WTC11 (cell line): ENCODE data around the gene NHLRC2. TPM values are rescaled to one million over a fixed set of nuclear protein-coding genes. Genes with fewer than 3 reads are reported as not detected.

ENCODE experiments used
- ATAC-seq: fragments of 200-7000 bp; cut with Tn5 transposase; 2 replicates; pipeline ENCODE4 v1.10.0; 2021; ENCODE audit warnings: mild to moderate bottlenecking, moderate library complexity
- CTCF ChIA-PET: fragments of 300-600 bp; sonication (Branson Sonifier 250); formaldehyde crosslinking; loops from one replicate; lab custom pipeline; 2021; ENCODE audit warnings: antibody characterized with exemption; lab: Charles Lee
- POLR2A ChIA-PET: fragments of 350-600 bp; sonication (Branson Sonifier 250); formaldehyde crosslinking; loops from one replicate; lab custom pipeline; 2021; ENCODE audit warnings: antibody characterized with exemption; lab: Charles Lee
- DNase-seq: peaks from one replicate; pipeline ENCODE4 v3.0.0; 2021; ENCODE audit warnings: low spot score
- H3K27ac Mint-ChIP-seq: 2 replicates; pipeline ENCODE4 v1.8.0; 2021; ENCODE audit warnings: mixed read lengths
- H3K27me3 Mint-ChIP-seq: 2 replicates; pipeline ENCODE4 v1.8.0; 2021; ENCODE audit warnings: low read depth, mild to moderate bottlenecking, moderate library complexity, mixed read lengths
- H3K36me3 Mint-ChIP-seq: 2 replicates; pipeline ENCODE4 v1.8.0; 2021; ENCODE audit warnings: mixed read lengths
- H3K4me1 Mint-ChIP-seq: 2 replicates; pipeline ENCODE4 v1.8.0; 2022; ENCODE audit warnings: mixed read lengths
- H3K4me3 Mint-ChIP-seq: 2 replicates; pipeline ENCODE4 v1.8.0; 2021; ENCODE audit warnings: mild to moderate bottlenecking, moderate library complexity, mixed read lengths
- H3K9me3 Mint-ChIP-seq: 2 replicates; pipeline ENCODE4 v1.8.0; 2021; ENCODE audit warnings: mixed read lengths
- AR ChIP-seq: fragments of 250-450 bp; sonication (Bioruptor Pico); IDR thresholded peaks from 2 replicates; pipeline ENCODE4 v1.9.0; 2021; ENCODE audit warnings: mild to moderate bottlenecking
- ARID4B ChIP-seq: sonication (generic); formaldehyde crosslinking; IDR thresholded peaks from 2 replicates; pipeline ENCODE4 v1.8.0; 2023; ENCODE audit warnings: missing genetic modification reagents, mild to moderate bottlenecking, borderline replicate concordance
- ATF2 ChIP-seq: sonication (generic); formaldehyde crosslinking; IDR thresholded peaks from 2 replicates; pipeline ENCODE4 v1.8.1; 2022; ENCODE audit warnings: low read depth, missing genetic modification reagents, borderline replicate concordance
- CREM ChIP-seq: sonication (generic); formaldehyde crosslinking; IDR thresholded peaks from 2 replicates; pipeline ENCODE4 v1.8.1; 2022; ENCODE audit warnings: mild to moderate bottlenecking, missing genetic modification reagents, moderate library complexity
- FOXK1 ChIP-seq: sonication (generic); formaldehyde crosslinking; IDR thresholded peaks from 2 replicates; pipeline ENCODE4 v1.8.0; 2022; ENCODE audit warnings: mild to moderate bottlenecking, moderate library complexity, missing genetic modification reagents
- GABPB1 ChIP-seq: sonication (generic); formaldehyde crosslinking; IDR thresholded peaks from 2 replicates; pipeline ENCODE4 v1.8.1; 2023; ENCODE audit warnings: mild to moderate bottlenecking, missing genetic modification reagents
- HMGA2 ChIP-seq: fragments of 250-450 bp; sonication (Bioruptor Pico); IDR thresholded peaks from 2 replicates; pipeline ENCODE4 v1.4.0; 2021; ENCODE audit warnings: mild to moderate bottlenecking, moderate library complexity
- IRF2 ChIP-seq: sonication (generic); formaldehyde crosslinking; IDR thresholded peaks from 2 replicates; pipeline ENCODE4 v1.8.0; 2022; ENCODE audit warnings: low read depth, missing genetic modification reagents, borderline replicate concordance
- JUN ChIP-seq: sonication (generic); formaldehyde crosslinking; IDR thresholded peaks from 2 replicates; pipeline ENCODE4 v1.8.0; 2023; ENCODE audit warnings: mild to moderate bottlenecking, missing genetic modification reagents
- NR1H2 ChIP-seq: sonication (generic); formaldehyde crosslinking; IDR thresholded peaks from 2 replicates; pipeline ENCODE4 v1.9.0; 2021; ENCODE audit warnings: mild to moderate bottlenecking, moderate library complexity, missing genetic modification reagents
- NR3C1 ChIP-seq: sonication (generic); formaldehyde crosslinking; conservative IDR thresholded peaks from 2 replicates; pipeline ENCODE4 v1.8.1; 2023; ENCODE audit warnings: low read depth, mild to moderate bottlenecking, missing genetic modification reagents
- PRRX2 ChIP-seq: fragments of 250-450 bp; sonication (Bioruptor Pico); IDR thresholded peaks from 2 replicates; pipeline ENCODE4 v1.8.0; 2021; ENCODE audit warnings: mild to moderate bottlenecking
- SP1 ChIP-seq: sonication (generic); formaldehyde crosslinking; conservative IDR thresholded peaks from 2 replicates; pipeline ENCODE4 v1.8.1; 2022; ENCODE audit warnings: missing genetic modification reagents
- TP53 ChIP-seq: sonication (generic); formaldehyde crosslinking; IDR thresholded peaks from 2 replicates; pipeline ENCODE4 v1.8.1; 2023; ENCODE audit warnings: mild to moderate bottlenecking, missing genetic modification reagents
- USF1 ChIP-seq: sonication (generic); formaldehyde crosslinking; IDR thresholded peaks from 2 replicates; pipeline ENCODE4 v1.8.0; 2022; ENCODE audit warnings: mild to moderate bottlenecking, missing genetic modification reagents
- ZNF416 ChIP-seq: fragments of 250-450 bp; sonication (Bioruptor Pico); IDR thresholded peaks from 2 replicates; pipeline ENCODE4 v1.9.0; 2021; ENCODE audit warnings: mild to moderate bottlenecking, inconsistent platforms
- ZNF512 ChIP-seq: sonication (generic); formaldehyde crosslinking; IDR thresholded peaks from 2 replicates; pipeline ENCODE4 v1.8.1; 2022; ENCODE audit warnings: missing genetic modification reagents, borderline replicate concordance
- ZSCAN18 ChIP-seq: fragments of 250-450 bp; sonication (Bioruptor Pico); IDR thresholded peaks from 2 replicates; pipeline ENCODE4 v2.1.2; 2022; ENCODE audit warnings: mild to moderate bottlenecking, moderate library complexity
- total RNA-seq: library from RNA; stranded (reverse); gene quantifications from 3 replicates; pipeline ENCODE4 v1.2.3, GENCODE V29; 2021
- TF ChIP-seq, protein P1 (sequence below): sonication (generic); formaldehyde crosslinking; IDR thresholded peaks from 2 replicates; pipeline ENCODE4 v1.8.0; 2022; ENCODE audit warnings: mild to moderate bottlenecking, missing genetic modification reagents

NHLRC2 gene
- total RNA-seq, 1 experiment from 2014 or later: 37.9 TPM

DNA sequence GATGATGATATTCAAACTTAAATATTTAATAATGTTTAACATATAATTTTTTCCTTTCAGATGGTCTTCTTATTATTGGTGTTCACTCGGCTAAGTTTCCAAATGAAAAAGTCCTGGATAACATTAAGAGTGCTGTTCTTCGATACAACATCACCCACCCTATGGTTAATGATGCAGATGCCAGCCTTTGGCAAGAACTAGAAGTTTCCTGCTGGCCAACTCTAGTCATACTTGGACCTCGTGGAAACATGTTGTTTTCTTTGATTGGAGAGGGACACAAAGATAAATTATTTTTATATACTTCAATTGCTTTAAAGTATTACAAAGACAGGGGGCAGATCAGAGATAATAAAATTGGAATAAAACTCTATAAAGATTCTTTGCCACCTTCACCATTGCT, 22.0 kb downstream of the NHLRC2 start (continued):
- TF ChIP-seq ZSCAN18 (no peak), CREM (CRISPR knock-in tag) (no peak)
- TF ChIP-seq, protein P1, sequence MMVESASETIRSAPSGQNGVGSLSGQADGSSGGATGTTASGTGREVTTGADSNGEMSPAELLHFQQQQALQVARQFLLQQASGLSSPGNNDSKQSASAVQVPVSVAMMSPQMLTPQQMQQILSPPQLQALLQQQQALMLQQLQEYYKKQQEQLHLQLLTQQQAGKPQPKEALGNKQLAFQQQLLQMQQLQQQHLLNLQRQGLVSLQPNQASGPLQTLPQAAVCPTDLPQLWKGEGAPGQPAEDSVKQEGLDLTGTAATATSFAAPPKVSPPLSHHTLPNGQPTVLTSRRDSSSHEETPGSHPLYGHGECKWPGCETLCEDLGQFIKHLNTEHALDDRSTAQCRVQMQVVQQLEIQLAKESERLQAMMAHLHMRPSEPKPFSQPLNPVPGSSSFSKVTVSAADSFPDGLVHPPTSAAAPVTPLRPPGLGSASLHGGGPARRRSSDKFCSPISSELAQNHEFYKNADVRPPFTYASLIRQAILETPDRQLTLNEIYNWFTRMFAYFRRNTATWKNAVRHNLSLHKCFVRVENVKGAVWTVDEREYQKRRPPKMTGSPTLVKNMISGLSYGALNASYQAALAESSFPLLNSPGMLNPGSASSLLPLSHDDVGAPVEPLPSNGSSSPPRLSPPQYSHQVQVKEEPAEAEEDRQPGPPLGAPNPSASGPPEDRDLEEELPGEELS (CRISPR knock-in tag): no peak

DNA sequence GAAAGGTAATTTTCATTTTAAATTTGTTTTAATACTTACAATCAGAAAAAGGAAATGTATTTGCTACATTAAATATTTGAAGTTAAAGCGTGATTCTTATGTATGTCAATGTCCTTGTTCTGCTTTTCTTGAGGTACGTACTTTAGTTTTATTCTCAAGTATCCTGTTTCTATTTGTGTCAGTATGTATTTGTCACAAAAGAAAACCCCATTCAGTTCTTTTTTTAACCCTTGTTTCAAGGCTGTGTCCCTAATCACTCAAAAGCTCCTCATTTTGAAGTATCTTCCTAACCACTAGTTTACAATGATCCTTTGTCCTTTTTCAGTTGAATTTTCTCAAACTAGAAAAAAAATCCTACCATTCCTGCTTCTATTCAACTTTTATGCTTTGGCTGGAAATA, 25.2 kb downstream of the NHLRC2 start:
- no peak for ATAC-seq
- no peaks in the 10 kb centered on the region for H3K4me1 Mint-ChIP-seq
- ChIA-PET CTCF (interaction anchor here (0.6 to 0.8 kb wide), 2 partner anchors 92 to 201 kb away, joined by 3 read pairs; no protein-coding TSS in a partner anchor), POLR2A (no interaction called here)
- H3K27me3 Mint-ChIP-seq: no peaks in the 10 kb centered on the region
- no peak for DNase-seq
- peaks cover 16% of the 10 kb centered on the region for H3K36me3 Mint-ChIP-seq
- no peaks in the 10 kb centered on the region for H3K9me3 Mint-ChIP-seq
- H3K4me3 Mint-ChIP-seq: no peak overlapping the region
- H3K27ac Mint-ChIP-seq: no peak overlapping the region
- TF ChIP-seq ZNF416 (CRISPR knock-in tag): no peak
- TF ChIP-seq GABPB1: no peak
- TF ChIP-seq IRF2 (CRISPR knock-in tag): no peak
- no peak for TF ChIP-seq NR1H2
- TF ChIP-seq NR3C1: no peak
- no peak for TF ChIP-seq TP53
- TF ChIP-seq, all 79 proteins: peak for 0

DNA sequence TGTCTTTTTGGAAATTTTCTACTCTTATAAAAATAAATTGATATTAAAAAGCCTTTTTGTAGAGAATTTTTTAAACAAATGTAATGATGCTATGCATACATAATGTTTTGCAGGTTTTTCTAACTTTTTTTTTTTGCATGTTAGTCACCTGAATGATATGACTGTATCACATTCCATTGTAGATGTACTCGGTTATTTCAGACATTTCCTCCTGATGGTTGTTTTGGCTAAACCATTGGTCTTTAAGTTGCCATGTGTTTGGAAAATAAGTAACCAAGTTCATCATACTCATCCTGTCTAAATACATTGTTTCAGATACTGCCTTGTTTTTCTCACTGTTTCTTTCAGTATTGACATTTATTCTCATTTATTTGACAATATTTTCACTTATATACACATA, 25.8 kb downstream of the NHLRC2 start:
- Mint-ChIP-seq H3K27me3 (no peaks in the 10 kb centered on the region), H3K4me3 (no peak overlapping the region), H3K36me3 (peaks cover 18% of the 10 kb centered on the region), H3K9me3 (no peaks in the 10 kb centered on the region), H3K27ac (no peak overlapping the region), H3K4me1 (no peaks in the 10 kb centered on the region)
- no peak for DNase-seq
- ChIA-PET POLR2A (no interaction called here), CTCF (no interaction called here)
- no peak for ATAC-seq
- TF ChIP-seq USF1 (CRISPR knock-in tag): no peak
- TF ChIP-seq ZNF512: no peak
- TF ChIP-seq ARID4B: no peak
- no peak for TF ChIP-seq ATF2 (CRISPR knock-in tag)
- TF ChIP-seq SP1 (CRISPR knock-in tag): no peak
- no peak for TF ChIP-seq JUN (CRISPR knock-in tag)
- TF ChIP-seq HMGA2 (CRISPR knock-in tag): no peak
- no peak for TF ChIP-seq IRF2 (CRISPR knock-in tag)
- no peak for TF ChIP-seq FOXK1 (CRISPR knock-in tag)
- TF ChIP-seq AR (CRISPR knock-in tag): no peak
- no peak for TF ChIP-seq PRRX2 (CRISPR knock-in tag)
